ENCODE measurements around the gene EPS8L2. TPM values are rescaled to one million over a fixed set of nuclear protein-coding genes. Genes with fewer than 3 reads are reported as not detected.

Gene EPS8L2
- total and polyA plus RNA-seq, 10 of the 15 experiments (the other 5 are each of a cell fraction or from before 2014, with no cell fraction given), result 0.76 to 20.0 (median 9.7) TPM

- TF ChIP-seq RB1 (IDR thresholded peaks at IDR 0.05; ENCODE audit: borderline replicate concordance) (peak; percentile 48; the same call in 1 of the 2 replicates), ZNF384 (IDR thresholded peaks at IDR 0.05; ENCODE audit: borderline replicate concordance, low read depth, low read length) (no peak), LARP7 (IDR thresholded peaks at IDR 0.05) (peak; percentile 98), IKZF1 (conservative IDR thresholded peaks at IDR 0.05) (peak; percentile 71), PAX8 (IDR thresholded peaks at IDR 0.05) (no peak), ZNF687 (IDR thresholded peaks at IDR 0.05) (peak; percentile 94), SREBF2 (IDR thresholded peaks at IDR 0.05; ENCODE audit: low read length) (no peak), ZNF207 (IDR thresholded peaks at IDR 0.05; ENCODE audit: borderline replicate concordance) (no peak), FOXK2 (IDR thresholded peaks at IDR 0.05) (no peak), RBBP5 (conservative IDR thresholded peaks at IDR 0.05) (no peak), GATAD2B (conservative IDR thresholded peaks at IDR 0.05; ENCODE audit: low read depth) (peak; percentile 93), SIN3A (IDR thresholded peaks at IDR 0.05; ENCODE audit: low read depth, low read length) (no peak), RUNX3 (IDR thresholded peaks at IDR 0.05; ENCODE audit: low read length) (peak; percentile 6; the same call in 1 of the 2 replicates), NR2F1 (conservative IDR thresholded peaks at IDR 0.05) (peak; percentile 64), HDGF (IDR thresholded peaks at IDR 0.05) (no peak), CREM (IDR thresholded peaks at IDR 0.05; ENCODE audit: low read depth) (no peak), CTCF (IDR thresholded peaks at IDR 0.05 in 2 of 3, conservative IDR thresholded peaks at IDR 0.05 in 1 of 3; ENCODE audit: control insufficient read depth in 2 of 3, extremely low read depth in 1 of 3, insufficient read depth in 1 of 3, low read depth in 3 of 3, low read length in 3 of 3) (no peak), POLR2A (IDR thresholded peaks at IDR 0.05; ENCODE audit: low read depth, low read length) (peak; percentile 53; the same call in 1 of the 2 replicates), ZBTB4 (CRISPR knock-in tag; IDR thresholded peaks at IDR 0.05) (no peak)
Measured at GRCh38 chr11:694563-695287, 11.3 kb upstream of the EPS8L2 start, which contains the start of gene DEAF1 (continued).

Measured in GM12878 (cell line).